H1 (cell line): ENCODE results near the gene UBE2H. TPM values are rescaled to one million over a fixed set of nuclear protein-coding genes. Genes with fewer than 3 reads are reported as not detected.

Experiments used
- CTCF ChIA-PET: fragments of 300-600 bp; sonication (Branson Sonifier 250); formaldehyde crosslinking; loops from one replicate; lab custom pipeline; 2021; ENCODE audit not compliant: partially characterized antibody; lab: Charles Lee
- POLR2A ChIA-PET: fragments of 300-600 bp; sonication (Branson Sonifier 250); formaldehyde crosslinking; loops from one replicate; lab custom pipeline; 2021; ENCODE audit warnings: inconsistent platforms; ENCODE audit not compliant: partially characterized antibody; lab: Charles Lee
- DNase-seq, 2 experiments: peaks; one replicate each; pipeline versions ENCODE4 v3.0.0 to v3.0.0-alpha.2; 2010 to 2022; ENCODE audit warnings: low spot score in 2 of 2, low read depth in 1 of 2, mixed read lengths in 1 of 2
- FAIRE-seq: peaks from 2 replicates; lab custom pipeline; 2011; peaks lifted over from hg19 to GRCh38; lab: Jason Lieb, UNC
- H2AFZ ChIP-seq: 2 replicates; pipeline ENCODE4 v1.8.1; 2012; ENCODE audit warnings: low read length, inconsistent platforms
- H2AK5ac ChIP-seq: 2 replicates; pipeline ENCODE4 v1.6.1; 2013; ENCODE audit warnings: low read depth, low read length
- H2BK120ac ChIP-seq: replicated peaks from 2 replicates; pipeline ENCODE3; 2013; ENCODE audit warnings: low read depth, low read length, inconsistent platforms
- H2BK12ac ChIP-seq: 2 replicates; pipeline ENCODE4 v1.6.1; 2013; ENCODE audit warnings: low read depth, low read length
- H2BK15ac ChIP-seq: 2 replicates; pipeline ENCODE4 v1.6.1; 2013; ENCODE audit warnings: low read length
- H2BK20ac ChIP-seq: 2 replicates; pipeline ENCODE4 v1.6.1; 2013; ENCODE audit warnings: low read length
- H2BK5ac ChIP-seq: 2 replicates; pipeline ENCODE4 v1.6.1; 2013; ENCODE audit warnings: low read depth, low read length
- H3K14ac ChIP-seq: 2 replicates; pipeline ENCODE4 v1.6.1; 2013; ENCODE audit warnings: inconsistent platforms; ENCODE audit not compliant: insufficient read length
- H3K18ac ChIP-seq: 2 replicates; pipeline ENCODE4 v1.6.1; 2013; ENCODE audit warnings: low read length; ENCODE audit errors: extremely low read depth
- H3K23ac ChIP-seq: 2 replicates; pipeline ENCODE4 v1.6.1; 2013; ENCODE audit warnings: inconsistent platforms; ENCODE audit not compliant: insufficient read length
- H3K23me2 ChIP-seq: 2 replicates; pipeline ENCODE4 v1.6.1; 2013; ENCODE audit warnings: low read depth, low read length
- H3K27ac ChIP-seq: 2 replicates; pipeline ENCODE4 v1.6.1; 2011; ENCODE audit warnings: low read depth, low read length, inconsistent platforms
- H3K27me3 ChIP-seq, 4 experiments: replicated peaks in 1 of 4; 1 replicate in 1 of 4; 2 replicates in 3 of 4; pipeline versions ENCODE4 v1.6.1 to v1.8.1; 2011 to 2013; ENCODE audit warnings: low read length in 3 of 4, mild to moderate bottlenecking in 3 of 4, inconsistent platforms in 2 of 4, mixed read lengths in 2 of 4, moderate library complexity in 1 of 4; ENCODE audit not compliant: control insufficient read depth in 3 of 4, insufficient read depth in 3 of 4; ENCODE audit errors: extremely low read depth in 1 of 4
- H3K36me3 ChIP-seq, 4 experiments: 2 replicates each; pipeline versions ENCODE4 v1.6.1 to v1.8.1; 2011 to 2013; ENCODE audit warnings: mild to moderate bottlenecking in 4 of 4, low read length in 3 of 4, moderate library complexity in 2 of 4, control low read depth in 1 of 4, inconsistent platforms in 1 of 4; ENCODE audit not compliant: insufficient read depth in 4 of 4, control insufficient read depth in 2 of 4
- H3K4ac ChIP-seq: replicated peaks from 2 replicates; pipeline ENCODE3; 2013; ENCODE audit warnings: low read length, low read depth, mixed read lengths, inconsistent platforms; ENCODE audit not compliant: insufficient read length
- H3K4me1 ChIP-seq, 4 experiments: replicated peaks in 1 of 4; 1 replicate in 1 of 4; 2 replicates in 3 of 4; pipeline versions ENCODE4 v1.6.1 to v1.8.1; 2011 to 2013; ENCODE audit warnings: low read length in 3 of 4, inconsistent platforms in 2 of 4, mixed read lengths in 1 of 4; ENCODE audit not compliant: insufficient read depth in 4 of 4, control insufficient read depth in 3 of 4
- H3K4me2 ChIP-seq, 2 experiments: 2 replicates each; pipeline versions ENCODE4 v1.6.1 to v1.8.1; 2011 to 2013; ENCODE audit warnings: low read depth in 2 of 2, low read length in 2 of 2, control low read depth in 1 of 2, inconsistent platforms in 1 of 2, mild to moderate bottlenecking in 1 of 2; ENCODE audit not compliant: insufficient read depth in 1 of 2
- H3K4me3 ChIP-seq, 4 experiments: fragments of 200-600, 300-600 bp in 1 of 4; sonication (generic), shearing (Covaris generic), sonication (Bioruptor Twin) in 1 of 4; 2 replicates each; pipeline versions ENCODE4 v1.5.1 to v1.8.1; 2011 to 2016; ENCODE audit warnings: low read length in 4 of 4, low read depth in 3 of 4, control low read depth in 2 of 4, inconsistent platforms in 2 of 4, mild to moderate bottlenecking in 2 of 4, mixed read lengths in 1 of 4, moderate library complexity in 1 of 4; ENCODE audit not compliant: insufficient read depth in 2 of 4; ENCODE audit errors: extremely low read depth in 1 of 4
- H3K56ac ChIP-seq: replicated peaks from 2 replicates; pipeline ENCODE3; 2013; ENCODE audit warnings: low read depth, mild to moderate bottlenecking, mixed read lengths, low read length, inconsistent platforms; ENCODE audit not compliant: insufficient read length
- H3K79me1 ChIP-seq: 2 replicates; pipeline ENCODE4 v1.6.1; 2013; ENCODE audit warnings: low read depth, low read length, control low read depth
- H3K79me2 ChIP-seq, 2 experiments: 2 replicates each; pipeline versions ENCODE4 v1.6.1 to v1.8.1; 2012 to 2013; ENCODE audit warnings: low read length in 2 of 2, mild to moderate bottlenecking in 2 of 2, inconsistent platforms in 1 of 2; ENCODE audit not compliant: insufficient read depth in 2 of 2, control insufficient read depth in 1 of 2
- H3K9ac ChIP-seq, 4 experiments: replicated peaks in 1 of 4; 1 replicate in 1 of 4; 2 replicates in 3 of 4; pipeline versions ENCODE4 v1.6.1 to v1.8.1; 2011 to 2013; ENCODE audit warnings: low read depth in 3 of 4, low read length in 3 of 4, control low read depth in 2 of 4, mild to moderate bottlenecking in 2 of 4, moderate library complexity in 2 of 4, inconsistent platforms in 1 of 4; ENCODE audit errors: extremely low read depth in 1 of 4
- H3K9me3 ChIP-seq, 2 experiments: 2 replicates each; pipeline versions ENCODE4 v1.6.1 to v1.8.1; 2012 to 2013; ENCODE audit warnings: mild to moderate bottlenecking in 2 of 2, moderate library complexity in 2 of 2, control low read depth in 1 of 2, inconsistent platforms in 1 of 2, low read depth in 1 of 2, low read length in 1 of 2, mixed read lengths in 1 of 2; ENCODE audit not compliant: insufficient read depth in 2 of 2
- H4K20me1 ChIP-seq, 2 experiments: replicated peaks in 1 of 2; 2 replicates each; pipeline versions ENCODE3 to v1.8.1; 2011 to 2013; ENCODE audit warnings: inconsistent platforms in 2 of 2, low read length in 2 of 2, mild to moderate bottlenecking in 1 of 2; ENCODE audit not compliant: insufficient read depth in 2 of 2, control insufficient read depth in 1 of 2
- H4K5ac ChIP-seq: 2 replicates; pipeline ENCODE4 v1.6.1; 2013; ENCODE audit warnings: low read length, low read depth, mixed read lengths, inconsistent platforms; ENCODE audit not compliant: insufficient read length
- H4K8ac ChIP-seq: 2 replicates; pipeline ENCODE4 v1.8.0; 2013; ENCODE audit warnings: mild to moderate bottlenecking, moderate library complexity, low read length, inconsistent platforms; ENCODE audit not compliant: insufficient read depth; ENCODE audit errors: extremely low read depth
- H4K91ac ChIP-seq: replicated peaks from 2 replicates; pipeline ENCODE3; 2013; ENCODE audit warnings: low read length, mixed read lengths, inconsistent platforms; ENCODE audit not compliant: insufficient read length
- BACH1 ChIP-seq: IDR thresholded peaks from 2 replicates; pipeline ENCODE4 v1.6.1; 2012; ENCODE audit warnings: low read length, improper control_type of control experiment
- BRCA1 ChIP-seq: IDR thresholded peaks from 2 replicates; pipeline ENCODE4 v1.6.1; 2012; ENCODE audit warnings: low read depth, low read length, improper control_type of control experiment
- CTBP2 ChIP-seq: IDR thresholded peaks from 2 replicates; pipeline ENCODE4 v1.7.0; 2011; ENCODE audit warnings: borderline replicate concordance, mild to moderate bottlenecking, moderate library complexity, mixed read lengths, low read length; ENCODE audit not compliant: insufficient read depth, insufficient read length
- FOSL1 ChIP-seq: IDR thresholded peaks from 2 replicates; pipeline ENCODE4 v1.6.1; 2011; ENCODE audit warnings: mild to moderate bottlenecking, low read depth, low read length, moderate library complexity; ENCODE audit not compliant: insufficient read depth
- HDAC6 ChIP-seq: IDR thresholded peaks from one replicate; pipeline ENCODE4 v1.7.1; 2012; ENCODE audit warnings: low read depth, mild to moderate bottlenecking, inconsistent platforms, low read length, moderate library complexity
- NANOG ChIP-seq: IDR thresholded peaks from 2 replicates; pipeline ENCODE4 v1.6.1; 2011; ENCODE audit warnings: low read length, low read depth, mild to moderate bottlenecking, inconsistent platforms; ENCODE audit not compliant: insufficient read depth, poor library complexity, severe bottlenecking
- POLR2AphosphoS5 ChIP-seq: IDR thresholded peaks from 2 replicates; pipeline ENCODE4 v1.6.1; 2011; ENCODE audit warnings: low read depth, low read length
- RAD21 ChIP-seq, 2 experiments: IDR thresholded peaks in 1 of 2; conservative IDR thresholded peaks in 1 of 2; 2 replicates each; pipeline ENCODE4 v1.6.1; 2011; ENCODE audit warnings: low read depth in 2 of 2, low read length in 2 of 2, improper control_type of control experiment in 1 of 2, inconsistent platforms in 1 of 2, mild to moderate bottlenecking in 1 of 2, moderate library complexity in 1 of 2
- RBBP5 ChIP-seq: IDR thresholded peaks from 2 replicates; pipeline ENCODE4 v1.7.1; 2012; ENCODE audit warnings: low read depth, mild to moderate bottlenecking, inconsistent platforms, low read length, moderate library complexity, borderline replicate concordance
- SIRT6 ChIP-seq: IDR thresholded peaks from one replicate; pipeline ENCODE4 v1.7.1; 2012; ENCODE audit warnings: low read length, inconsistent platforms
- TBP ChIP-seq: IDR thresholded peaks from 2 replicates; pipeline ENCODE4 v1.6.1; 2011; ENCODE audit warnings: low read depth, low read length, improper control_type of control experiment
- TCF12 ChIP-seq: IDR thresholded peaks from 2 replicates; pipeline ENCODE4 v1.6.1; 2011; ENCODE audit warnings: low read depth, mild to moderate bottlenecking, low read length
- ZNF274 ChIP-seq: IDR thresholded peaks from 2 replicates; pipeline ENCODE4 v1.7.0; 2012; ENCODE audit warnings: low read length, borderline replicate concordance; ENCODE audit errors: extremely low read depth
- WGBS, 2 experiments: shearing (Covaris generic) in 1 of 2; methylation state at CpG; one replicate each; pipeline versions ENCODE4 v1.1.6 to v1.1.7; 2013 to 2015; ENCODE audit warnings: low lambda C conversion rate in 2 of 2, mixed read lengths in 2 of 2, inconsistent platforms in 1 of 2, low coverage in 1 of 2, missing lambda C conversion rate in 1 of 2; ENCODE audit not compliant: insufficient replicate concordance in 2 of 2, insufficient coverage in 1 of 2, insufficient read length in 1 of 2; ENCODE audit errors: extremely low coverage in 1 of 2, missing lambda C conversion rate in 1 of 2; 5-methylcytosine and 5-hydroxymethylcytosine counted together
- polyA plus RNA-seq, 7 experiments: library from polyadenylated mRNA; depleted of rRNA in 3 of 7; stranded (reverse) in 5 of 7; unstranded in 2 of 7; fragments of >200 nt in 5 of 7; fragments of 200-250 nt in 2 of 7; gene quantifications; 1 replicate in 5 of 7; 2 replicates in 1 of 7; 4 replicates in 1 of 7; pipeline versions ENCODE4 v1.2.1 to v1.2.3, GENCODE V29; 2011 to 2013; ENCODE audit warnings: missing spikeins in 2 of 7, mixed read lengths in 2 of 7
- total RNA-seq: library from RNA; stranded (reverse); fragmentation: NEBNext Ultra II Directional; extraction: Animal tissue kit (Norgen Biotek cat#: 25700); gene quantifications from 2 replicates; pipeline ENCODE4 v1.2.1, GENCODE V29; 2021

Gene UBE2H
- total and polyA plus RNA-seq, 2 of the 8 experiments (the other 6 are each of a cell fraction or from before 2014, with no cell fraction given), result 30.6 to 62.2 TPM

DNA sequence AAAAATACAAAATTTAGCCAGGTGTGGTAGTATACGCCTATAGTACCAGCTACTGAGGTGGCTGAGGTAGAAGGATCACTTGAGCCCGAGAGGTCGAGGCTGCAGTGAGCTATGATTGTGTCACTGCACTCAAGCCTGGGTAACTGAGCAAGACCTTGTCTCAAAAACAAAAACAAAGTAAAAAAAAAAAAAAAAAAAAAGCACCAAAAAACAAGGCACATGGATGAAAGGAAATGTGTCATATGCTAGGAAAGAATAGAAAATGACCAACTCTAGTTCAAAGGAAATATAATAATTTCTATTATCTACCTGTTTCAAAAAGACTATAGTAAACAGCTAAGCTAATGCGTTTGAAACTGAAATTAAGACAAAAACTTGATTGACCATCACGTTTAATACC, 33.8 kb downstream of the UBE2H start:
- FAIRE-seq (no peak), DNase-seq (no peak)
- no peak overlapping the region for H2BK12ac ChIP-seq
- 95% methylated on average over 5 of the region's 5 CpGs; no CpG with 5 or more reads in 1 of the 2 experiments for WGBS, 2 experiments
- no peak overlapping the region for H4K8ac ChIP-seq
- no peaks in the 10 kb centered on the region for H3K9me3 ChIP-seq
- H4K5ac ChIP-seq, result no peak overlapping the region
- no peak overlapping the region for H3K27ac ChIP-seq
- H3K27me3 ChIP-seq, result no peaks in the 10 kb centered on the region
- TF ChIP-seq NANOG (no peak), RBBP5 (no peak), BRCA1 (no peak), CTBP2 (no peak), POLR2AphosphoS5 (no peak), HDAC6 (no peak), BACH1 (no peak), TCF12 (no peak), FOSL1 (no peak), ZNF274 (no peak), RAD21 (IDR thresholded peaks at IDR 0.05 in 1 of 2, conservative IDR thresholded peaks at IDR 0.05 in 1 of 2; ENCODE audit: low read depth in 2 of 2, low read length in 2 of 2) (no peak), TBP (no peak), SIRT6 (no peak)
- no peak overlapping the region for H2BK5ac ChIP-seq
- H3K23ac ChIP-seq, result no peak overlapping the region
- no peak overlapping the region for H3K9ac ChIP-seq
- H2AK5ac ChIP-seq, result no peak overlapping the region
- H3K4me1 ChIP-seq, result peaks cover 0 to 3% (median 0%) of the 10 kb centered on the region in 4 experiments; a peak in 2 of 7 replicates
- no peak overlapping the region for H3K18ac ChIP-seq
- no peak overlapping the region for H2AFZ ChIP-seq
- no peak overlapping the region for H4K91ac ChIP-seq
- H3K23me2 ChIP-seq, result no peaks in the 10 kb centered on the region
- H3K4me2 ChIP-seq, result no peak overlapping the region
- no peak overlapping the region for H2BK15ac ChIP-seq
- H3K79me2 ChIP-seq, result peaks cover 3 to 84% of the 10 kb centered on the region in 2 experiments; a peak in 3 of 4 replicates
- H3K56ac ChIP-seq, result no peak overlapping the region
- H4K20me1 ChIP-seq, result no peaks in the 10 kb centered on the region
- H2BK20ac ChIP-seq, result no peak overlapping the region
- no peak overlapping the region for H3K4ac ChIP-seq
- H2BK120ac ChIP-seq, result no peak overlapping the region
- peaks cover 7% of the 10 kb centered on the region for H3K79me1 ChIP-seq
- POLR2A ChIA-PET, result no interaction called here
- no peak overlapping the region for H3K14ac ChIP-seq
- peaks cover 0 to 10% (median 0%) of the 10 kb centered on the region in 4 experiments; a peak in 2 of 8 replicates for H3K36me3 ChIP-seq
- CTCF ChIA-PET, result interaction anchor here (0.6 to 3.5 kb wide), 6 partner anchors 14 to 1367 kb away, joined by 3 to 14 read pairs (median 3); no protein-coding TSS in a partner anchor
- H3K4me3 ChIP-seq, result no peak overlapping the region
